ENCODE data around the gene DGKZ. TPM values are rescaled to one million over a fixed set of nuclear protein-coding genes. Genes with fewer than 3 reads are reported as not detected.

Gene DGKZ
- polyA plus RNA-seq, 2 of the 4 experiments (the other 2 are of a cell fraction): 12.8 to 28.4 TPM

DNA sequence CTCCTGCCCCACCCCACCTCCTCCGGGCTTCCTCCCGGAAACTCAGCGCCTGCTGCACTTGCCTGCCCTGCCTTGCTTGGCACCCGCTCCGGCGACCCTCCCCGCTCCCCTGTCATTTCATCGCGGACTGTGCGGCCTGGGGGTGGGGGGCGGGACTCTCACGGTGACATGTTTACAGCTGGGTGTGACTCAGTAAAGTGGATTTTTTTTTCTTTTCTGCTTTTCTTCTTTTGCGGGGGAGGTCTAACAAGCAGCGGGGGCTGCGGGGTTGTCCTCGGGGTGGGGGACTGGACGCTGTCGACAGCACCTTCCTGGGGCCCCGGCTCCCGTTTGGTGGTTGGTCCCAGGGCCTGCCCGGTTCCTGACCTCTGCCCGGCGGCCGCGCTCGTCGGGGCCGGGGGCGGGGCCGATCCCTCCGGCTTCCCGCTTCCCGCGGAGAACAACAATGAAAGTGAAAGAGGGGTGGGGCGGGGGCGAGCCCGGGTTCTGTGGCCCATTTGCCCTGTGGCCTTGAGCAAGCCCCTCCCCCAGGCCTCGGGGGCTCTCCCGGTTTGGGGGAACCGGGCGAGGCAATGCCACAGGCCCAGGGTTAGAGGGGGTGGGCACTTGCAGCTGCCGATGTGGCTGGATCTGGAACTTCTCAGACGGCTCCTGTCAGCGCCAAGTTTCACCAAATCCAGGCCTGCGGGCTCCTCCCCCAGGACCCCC lies 33.2 kb downstream of the DGKZ start:
- ChIA-PET POLR2A (no interaction called here), CTCF (interaction anchor here (1.5 to 19.6 kb wide), 3 partner anchors 10 to 165 kb away, joined by 3 to 220 read pairs (median 35); partner anchors contain the start of gene CHRM4)
- H3K4me3 ChIP-seq: peak overlapping the region; percentile 48
- TF ChIP-seq, protein P1, sequence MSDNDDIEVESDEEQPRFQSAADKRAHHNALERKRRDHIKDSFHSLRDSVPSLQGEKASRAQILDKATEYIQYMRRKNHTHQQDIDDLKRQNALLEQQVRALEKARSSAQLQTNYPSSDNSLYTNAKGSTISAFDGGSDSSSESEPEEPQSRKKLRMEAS (IDR thresholded peaks at IDR 0.05): peak; percentile 34; the same call in 1 of the 2 replicates
- TF ChIP-seq, protein P2, sequence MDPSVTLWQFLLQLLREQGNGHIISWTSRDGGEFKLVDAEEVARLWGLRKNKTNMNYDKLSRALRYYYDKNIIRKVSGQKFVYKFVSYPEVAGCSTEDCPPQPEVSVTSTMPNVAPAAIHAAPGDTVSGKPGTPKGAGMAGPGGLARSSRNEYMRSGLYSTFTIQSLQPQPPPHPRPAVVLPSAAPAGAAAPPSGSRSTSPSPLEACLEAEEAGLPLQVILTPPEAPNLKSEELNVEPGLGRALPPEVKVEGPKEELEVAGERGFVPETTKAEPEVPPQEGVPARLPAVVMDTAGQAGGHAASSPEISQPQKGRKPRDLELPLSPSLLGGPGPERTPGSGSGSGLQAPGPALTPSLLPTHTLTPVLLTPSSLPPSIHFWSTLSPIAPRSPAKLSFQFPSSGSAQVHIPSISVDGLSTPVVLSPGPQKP (IDR thresholded peaks at IDR 0.05; ENCODE audit: low read depth, low read length): no peak
- no peak for TF ChIP-seq FOSL2 (IDR thresholded peaks at IDR 0.05)
- peak; percentile 27; the same call in 1 of the 2 replicates for TF ChIP-seq FOSL2 (CRISPR knock-in tag; IDR thresholded peaks at IDR 0.05)
- TF ChIP-seq, protein P3, sequence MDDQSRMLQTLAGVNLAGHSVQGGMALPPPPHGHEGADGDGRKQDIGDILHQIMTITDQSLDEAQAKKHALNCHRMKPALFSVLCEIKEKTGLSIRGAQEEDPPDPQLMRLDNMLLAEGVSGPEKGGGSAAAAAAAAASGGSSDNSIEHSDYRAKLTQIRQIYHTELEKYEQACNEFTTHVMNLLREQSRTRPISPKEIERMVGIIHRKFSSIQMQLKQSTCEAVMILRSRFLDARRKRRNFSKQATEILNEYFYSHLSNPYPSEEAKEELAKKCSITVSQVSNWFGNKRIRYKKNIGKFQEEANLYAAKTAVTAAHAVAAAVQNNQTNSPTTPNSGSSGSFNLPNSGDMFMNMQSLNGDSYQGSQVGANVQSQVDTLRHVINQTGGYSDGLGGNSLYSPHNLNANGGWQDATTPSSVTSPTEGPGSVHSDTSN (IDR thresholded peaks at IDR 0.05): 0 out of 2 replicates have a peak, but pooled peaks have one; percentile 39
- H3K4me1 ChIP-seq: peaks cover 11% of the 10 kb centered on the region
- peak overlapping the region; percentile 99 for H3K4me2 ChIP-seq
- no peak for FAIRE-seq
- peak overlapping the region; percentile 37 to 85 for H3K27ac ChIP-seq
- no peaks in the 10 kb centered on the region for H3K9me3 ChIP-seq
- DNase-seq (ENCODE audit: low read depth in 1 of 2, low spot score in 1 of 2): no peak
- peak in 1 of 2 experiments; percentile 50; a peak in 3 of 6 replicates for ATAC-seq
- WGBS (ENCODE audit: missing lambda C conversion rate): 8% methylated on average over 21 of the region's 45 CpGs

DNA sequence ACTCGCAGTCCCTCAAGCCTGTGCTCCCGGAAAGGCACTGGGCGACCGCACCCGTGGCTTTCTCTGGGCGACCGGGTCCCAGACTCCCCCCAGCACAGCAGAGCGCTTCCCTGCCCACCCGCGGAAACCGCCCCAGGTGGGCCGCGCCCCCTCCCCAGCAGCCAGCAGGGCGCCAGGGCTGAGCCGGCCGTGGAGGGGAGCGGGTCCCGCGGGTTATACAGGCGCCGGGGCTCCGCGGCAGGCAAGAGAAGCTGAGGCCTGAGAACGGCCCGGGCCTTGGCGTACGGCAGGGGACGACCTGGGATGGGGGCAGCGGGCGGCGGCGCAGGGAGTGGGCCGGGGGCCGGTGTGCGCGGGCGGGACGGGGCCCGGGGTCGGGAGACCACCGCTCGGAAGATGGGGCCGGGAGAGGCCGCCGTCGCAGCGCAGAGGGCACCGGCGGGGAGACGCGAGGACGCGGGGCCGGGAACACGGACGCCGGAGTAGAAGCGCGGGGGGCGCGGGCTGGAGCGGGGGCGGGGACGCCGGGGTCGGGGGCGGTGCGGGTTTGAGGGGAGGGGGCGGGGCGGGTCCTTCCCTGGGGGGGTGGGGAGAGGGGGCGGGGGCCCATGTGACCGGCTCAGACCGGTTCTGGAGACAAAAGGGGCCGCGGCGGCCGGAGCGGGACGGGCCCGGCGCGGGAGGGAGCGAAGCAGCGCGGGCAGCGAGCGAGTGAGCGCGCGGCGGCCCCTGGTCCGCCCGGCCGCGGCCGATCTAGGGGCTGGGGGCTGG lies 34.0 kb downstream of the DGKZ start, which contains the start of gene MDK:
Gene MDK, plus strand, starts transcription at position 622 of the 771 bp plus-strand sequence. CDS start 389 bp downstream, outside the sequence.
- peak in 1 of 2 experiments; percentile 10; a peak in 2 of 6 replicates for ATAC-seq
- POLR2A ChIA-PET: no interaction called here
- peaks cover 11% of the 10 kb centered on the region for H3K4me1 ChIP-seq
- no peak for FAIRE-seq
- DNase-seq (ENCODE audit: low read depth in 1 of 2, low spot score in 1 of 2): no peak
- H3K9me3 ChIP-seq: no peaks in the 10 kb centered on the region
- CTCF ChIA-PET: interaction anchor here (0.5 to 19.6 kb wide), 2 partner anchors 9 to 277 kb away, joined by 3 to 220 read pairs; partner anchors contain the start of gene CHRM4
- WGBS (ENCODE audit: missing lambda C conversion rate): 36% methylated on average over 3 of the region's 96 CpGs
- peak within 1 kb of the TSS; percentile 37 to 85 for H3K27ac ChIP-seq
- TF ChIP-seq RNF2 (IDR thresholded peaks at IDR 0.05; ENCODE audit: borderline replicate concordance, low read depth): no peak
- TF ChIP-seq HOXB13 (CRISPR knock-in tag; IDR thresholded peaks at IDR 0.05; ENCODE audit: low read depth): no peak
- no peak for TF ChIP-seq FOSL2 (IDR thresholded peaks at IDR 0.05)
- TF ChIP-seq FOSL2 (CRISPR knock-in tag; IDR thresholded peaks at IDR 0.05): no peak
- no peak for TF ChIP-seq ZSCAN20 (CRISPR knock-in tag; IDR thresholded peaks at IDR 0.05)
- no peak for TF ChIP-seq RFX5 (IDR thresholded peaks at IDR 0.05)
- TF ChIP-seq, protein P4, sequence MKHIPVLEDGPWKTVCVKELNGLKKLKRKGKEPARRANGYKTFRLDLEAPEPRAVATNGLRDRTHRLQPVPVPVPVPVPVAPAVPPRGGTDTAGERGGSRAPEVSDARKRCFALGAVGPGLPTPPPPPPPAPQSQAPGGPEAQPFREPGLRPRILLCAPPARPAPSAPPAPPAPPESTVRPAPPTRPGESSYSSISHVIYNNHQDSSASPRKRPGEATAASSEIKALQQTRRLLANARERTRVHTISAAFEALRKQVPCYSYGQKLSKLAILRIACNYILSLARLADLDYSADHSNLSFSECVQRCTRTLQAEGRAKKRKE (CRISPR knock-in tag; IDR thresholded peaks at IDR 0.05; ENCODE audit: low read depth): no peak
- TF ChIP-seq RCOR1 (IDR thresholded peaks at IDR 0.05; ENCODE audit: low read depth, low read length): no peak
- no peak for TF ChIP-seq KDM1A (IDR thresholded peaks at IDR 0.05; ENCODE audit: low read depth)
- no peak for TF ChIP-seq ESRRA (IDR thresholded peaks at IDR 0.05; ENCODE audit: borderline replicate concordance, low read length)
- no peak for TF ChIP-seq SREBF2 (IDR thresholded peaks at IDR 0.05)
- TF ChIP-seq EHF (CRISPR knock-in tag; IDR thresholded peaks at IDR 0.05): no peak
- TF ChIP-seq CHD4 (IDR thresholded peaks at IDR 0.05; ENCODE audit: borderline replicate concordance): no peak
- TF ChIP-seq PHF8 (IDR thresholded peaks at IDR 0.05; ENCODE audit: borderline replicate concordance, low read depth): no peak
- peak within 1 kb of the TSS; percentile 99 for H3K4me2 ChIP-seq
- peak within 1 kb of the TSS; percentile 48 for H3K4me3 ChIP-seq
